HEK293 (cell line): ENCODE results near the gene DDIT4.
A peak's percentile ranks its signal among the peaks of the same experiment; 100 is the strongest.

Experiments
- CTCF ChIA-PET: fragments of 350-600 bp; formaldehyde crosslinking; extraction: SDS; loops from one replicate; lab custom pipeline; 2021; ENCODE audit warnings: antibody characterized with exemption; lab: Yijun Ruan, JAX
- POLR2A ChIA-PET: fragments of 300-600 bp; formaldehyde crosslinking; extraction: SDS; loops from one replicate; lab custom pipeline; 2020; ENCODE audit warnings: antibody characterized with exemption, inconsistent platforms; lab: Yijun Ruan, JAX
- H3K27ac ChIP-seq: fragments of 200-500 bp; sonication (Bioruptor generic); 2 replicates; pipeline ENCODE4 v1.5.1; 2014; ENCODE audit warnings: low read depth, low read length, control low read depth, inconsistent platforms; ENCODE audit errors: extremely low read depth
- H3K36me3 ChIP-seq, 2 experiments: fragments of 200-500 bp in 1 of 2; sonication (Bioruptor generic) in 1 of 2; 1 replicate in 1 of 2; 2 replicates in 1 of 2; pipeline ENCODE4 v1.5.1; 2014 to 2017; ENCODE audit warnings: inconsistent platforms in 2 of 2, low read length in 2 of 2; ENCODE audit not compliant: control insufficient read depth in 2 of 2, insufficient read depth in 1 of 2
- H3K4me1 ChIP-seq: fragments of 200-500 bp; sonication (Bioruptor generic); 2 replicates; pipeline ENCODE4 v1.5.1; 2014; ENCODE audit warnings: mild to moderate bottlenecking, low read length, inconsistent platforms; ENCODE audit not compliant: control insufficient read depth, insufficient read depth
- H3K4me3 ChIP-seq: 2 replicates; pipeline ENCODE4 v1.5.1; 2011; ENCODE audit warnings: low read depth, mild to moderate bottlenecking, control low read depth, low read length, moderate library complexity
- H3K9me3 ChIP-seq: fragments of 200-500 bp; sonication (Bioruptor generic); 2 replicates; pipeline ENCODE4 v1.5.1; 2014; ENCODE audit warnings: low read depth, low read length, inconsistent platforms; ENCODE audit not compliant: control insufficient read depth, insufficient read depth
- ATF2 ChIP-seq: fragments of 450-650 bp; formaldehyde crosslinking; IDR thresholded peaks from 2 replicates; pipeline ENCODE4 v1.5.1; 2016; ENCODE audit warnings: missing biosample characterization, missing genetic modification characterization, low read depth
- MEIS1 ChIP-seq: sonication (generic); formaldehyde crosslinking; IDR thresholded peaks from 2 replicates; pipeline ENCODE4 v1.8.1; 2022; ENCODE audit warnings: missing genetic modification reagents, mild to moderate bottlenecking, borderline replicate concordance
- PRDM1 ChIP-seq: fragments of 450-650 bp; formaldehyde crosslinking; IDR thresholded peaks from 2 replicates; pipeline ENCODE4; 2016; ENCODE audit warnings: missing biosample characterization, missing genetic modification characterization
- SETDB1 ChIP-seq: IDR thresholded peaks from one replicate; pipeline ENCODE4 v1.6.1; 2017; ENCODE audit warnings: mild to moderate bottlenecking, low read length, moderate library complexity, mixed read lengths; ENCODE audit not compliant: insufficient read length
- SP2 ChIP-seq: fragments of 450-650 bp; formaldehyde crosslinking; IDR thresholded peaks from 2 replicates; pipeline ENCODE4 v1.5.1; 2016; ENCODE audit warnings: missing biosample characterization, missing genetic modification characterization
- WT1 ChIP-seq: fragments of 450-650 bp; formaldehyde crosslinking; IDR thresholded peaks from 2 replicates; pipeline ENCODE4 v1.5.1; 2016; ENCODE audit warnings: missing biosample characterization, missing genetic modification characterization
- YY2 ChIP-seq: fragments of 450-650 bp; formaldehyde crosslinking; IDR thresholded peaks from 2 replicates; pipeline ENCODE4 v1.5.1; 2016; ENCODE audit warnings: missing biosample characterization, missing genetic modification characterization
- ZBTB48 ChIP-seq: fragments of 450-650 bp; formaldehyde crosslinking; IDR thresholded peaks from 2 replicates; pipeline ENCODE4 v1.5.1; 2016; ENCODE audit warnings: missing biosample characterization, missing genetic modification characterization
- ZBTB6 ChIP-seq: fragments of 450-650 bp; formaldehyde crosslinking; IDR thresholded peaks from 2 replicates; pipeline ENCODE4 v1.5.1; 2017; ENCODE audit warnings: missing biosample characterization, missing genetic modification characterization
- ZBTB8A ChIP-seq: fragments of 450-650 bp; formaldehyde crosslinking; IDR thresholded peaks from 2 replicates; pipeline ENCODE4 v1.5.1; 2016; ENCODE audit warnings: missing biosample characterization, missing genetic modification characterization
- ZFHX2 ChIP-seq: fragments of 450-650 bp; formaldehyde crosslinking; conservative IDR thresholded peaks from 2 replicates; pipeline ENCODE4 v1.5.1; 2016; ENCODE audit warnings: missing biosample characterization, missing genetic modification characterization
- ZFP69B ChIP-seq: fragments of 450-650 bp; formaldehyde crosslinking; IDR thresholded peaks from 2 replicates; pipeline ENCODE4 v1.5.1; 2016; ENCODE audit warnings: missing biosample characterization, missing genetic modification characterization
- ZIC2 ChIP-seq: fragments of 450-650 bp; formaldehyde crosslinking; IDR thresholded peaks from 2 replicates; pipeline ENCODE4 v1.5.1; 2016; ENCODE audit warnings: missing biosample characterization, missing genetic modification characterization
- ZNF112 ChIP-seq: fragments of 450-650 bp; formaldehyde crosslinking; IDR thresholded peaks from 2 replicates; pipeline ENCODE4 v1.5.0; 2017; ENCODE audit warnings: missing biosample characterization, missing genetic modification characterization
- ZNF133 ChIP-seq: fragments of 450-650 bp; formaldehyde crosslinking; IDR thresholded peaks from 2 replicates; pipeline ENCODE4 v1.5.1; 2016; ENCODE audit warnings: missing biosample characterization, missing genetic modification characterization
- ZNF202 ChIP-seq: fragments of 450-650 bp; formaldehyde crosslinking; IDR thresholded peaks from 2 replicates; pipeline ENCODE4 v1.5.1; 2016; ENCODE audit warnings: missing biosample characterization, missing genetic modification characterization, borderline replicate concordance
- ZNF266 ChIP-seq: fragments of 450-650 bp; formaldehyde crosslinking; IDR thresholded peaks from 2 replicates; pipeline ENCODE4 v1.5.1; 2016; ENCODE audit warnings: missing biosample characterization, missing genetic modification characterization, low read depth
- ZNF280D ChIP-seq: fragments of 450-650 bp; formaldehyde crosslinking; IDR thresholded peaks from 2 replicates; pipeline ENCODE4 v1.5.1; 2016; ENCODE audit warnings: missing biosample characterization, missing genetic modification characterization
- ZNF335 ChIP-seq: fragments of 450-650 bp; formaldehyde crosslinking; conservative IDR thresholded peaks from 2 replicates; pipeline ENCODE4 v1.5.1; 2016; ENCODE audit warnings: missing biosample characterization, missing genetic modification characterization
- ZNF404 ChIP-seq: fragments of 450-650 bp; formaldehyde crosslinking; IDR thresholded peaks from 2 replicates; pipeline ENCODE4 v1.5.1; 2017; ENCODE audit warnings: missing biosample characterization, missing genetic modification characterization
- ZNF423 ChIP-seq: fragments of 450-650 bp; formaldehyde crosslinking; IDR thresholded peaks from 2 replicates; pipeline ENCODE4 v1.5.1; 2016; ENCODE audit warnings: missing biosample characterization, missing genetic modification characterization
- ZNF433 ChIP-seq: fragments of 450-650 bp; formaldehyde crosslinking; IDR thresholded peaks from 2 replicates; pipeline ENCODE4 v1.5.1; 2016; ENCODE audit warnings: missing biosample characterization, missing genetic modification characterization, low read depth
- ZNF549 ChIP-seq: fragments of 450-650 bp; IDR thresholded peaks from 2 replicates; pipeline ENCODE4 v1.5.1; 2018; ENCODE audit warnings: missing biosample characterization, missing genetic modification characterization, mild to moderate bottlenecking, inconsistent platforms, moderate library complexity
- ZNF571 ChIP-seq: fragments of 450-650 bp; formaldehyde crosslinking; IDR thresholded peaks from 2 replicates; pipeline ENCODE4 v1.5.0; 2017; ENCODE audit warnings: missing biosample characterization, missing genetic modification characterization
- ZNF645 ChIP-seq: fragments of 450-650 bp; formaldehyde crosslinking; IDR thresholded peaks from 2 replicates; pipeline ENCODE4; 2016; ENCODE audit warnings: missing biosample characterization, missing genetic modification characterization
- ZNF670 ChIP-seq: fragments of 450-650 bp; formaldehyde crosslinking; IDR thresholded peaks from 2 replicates; pipeline ENCODE4 v1.5.1; 2016; ENCODE audit warnings: missing biosample characterization, missing genetic modification characterization, low read depth
- ZSCAN4 ChIP-seq: fragments of 450-650 bp; formaldehyde crosslinking; IDR thresholded peaks from 2 replicates; pipeline ENCODE4 v1.5.1; 2017; ENCODE audit warnings: missing biosample characterization, missing genetic modification characterization
- ZSCAN5A ChIP-seq: fragments of 450-650 bp; formaldehyde crosslinking; IDR thresholded peaks from 2 replicates; pipeline ENCODE4 v1.5.1; 2016; ENCODE audit warnings: missing biosample characterization, missing genetic modification characterization

DDIT4 gene

GRCh38 chr10:72316748-72317435 is 43.2 kb downstream of the DDIT4 start:
- Histone ChIP-seq H3K4me1 (peaks cover 23% of the 10 kb centered on the region), H3K9me3 (no peaks in the 10 kb centered on the region), H3K4me3 (no peak overlapping the region), H3K27ac (peak overlapping the region; percentile 0; the same call in 1 of the 2 replicates), H3K36me3 (no peaks in the 10 kb centered on the region)
- CTCF ChIA-PET, result interaction anchor here (0.6 kb wide), 1 partner anchor 47 kb away, joined by 3 read pairs; no protein-coding TSS in a partner anchor
- POLR2A ChIA-PET, result interaction anchor here (2.4 kb wide), 1 partner anchor 43 kb away, joined by 10 read pairs; the partner anchor contains the start of gene DDIT4
- TF ChIP-seq ZNF133 (tag by site-specific recombination), result no peak
- TF ChIP-seq ZNF335 (tag by site-specific recombination), result peak; percentile 62
- TF ChIP-seq ZNF202 (tag by site-specific recombination), result no peak
- TF ChIP-seq ZBTB48 (tag by site-specific recombination), result no peak; the same call in 1 of the 2 replicates
- no peak for TF ChIP-seq ZNF549 (tag by site-specific recombination)
- TF ChIP-seq ZSCAN5A (tag by site-specific recombination), result no peak
- no peak for TF ChIP-seq ZSCAN4 (tag by site-specific recombination)
- no peak for TF ChIP-seq ZNF112 (tag by site-specific recombination)
- TF ChIP-seq YY2 (tag by site-specific recombination), result no peak
- TF ChIP-seq ZNF280D (tag by site-specific recombination), result no peak
- no peak for TF ChIP-seq ATF2 (tag by site-specific recombination)
- TF ChIP-seq SETDB1, result no peak
- TF ChIP-seq ZNF645 (tag by site-specific recombination), result no peak
- TF ChIP-seq ZNF266 (tag by site-specific recombination), result no peak
- TF ChIP-seq WT1 (tag by site-specific recombination), result no peak
- TF ChIP-seq PRDM1 (tag by site-specific recombination), result no peak
- TF ChIP-seq ZNF571 (tag by site-specific recombination), result no peak
- no peak for TF ChIP-seq ZNF433
- peak; percentile 56; the same call in 1 of the 2 replicates for TF ChIP-seq ZNF423 (tag by site-specific recombination)
- TF ChIP-seq SP2 (tag by site-specific recombination), result no peak
- TF ChIP-seq ZIC2 (tag by site-specific recombination), result peak; percentile 95
- TF ChIP-seq ZNF670 (tag by site-specific recombination), result no peak
- peak; percentile 73; the same call in 1 of the 2 replicates for TF ChIP-seq ZFP69B (tag by site-specific recombination)
- no peak for TF ChIP-seq ZFHX2 (tag by site-specific recombination)
- no peak for TF ChIP-seq MEIS1
- TF ChIP-seq ZBTB8A (tag by site-specific recombination), result 0 out of 2 replicates have a peak, but pooled peaks have one; percentile 20
- TF ChIP-seq ZBTB6 (tag by site-specific recombination), result no peak
- no peak for TF ChIP-seq ZNF404 (tag by site-specific recombination)
